Measurements from ENCODE around the gene ACAP3. TPM values are rescaled to one million over a fixed set of nuclear protein-coding genes. Genes with fewer than 3 reads are reported as not detected.

Gene ACAP3
- total and polyA plus RNA-seq, 5 experiments from 2014 or later, result 2.0 to 69.1 (median 6.7) TPM

- no peak for ATAC-seq
- no peak for DNase-seq
- H3K27me3 Mint-ChIP-seq, result peaks cover 0 to 1% (median 0%) of the 10 kb centered on the region in 5 donors
- no peak overlapping the region for H3K4me3 Mint-ChIP-seq
- no peak overlapping the region for H3K27ac Mint-ChIP-seq
- POLR2A ChIA-PET, result no interaction called here
- no peaks in the 10 kb centered on the region for H3K9me3 Mint-ChIP-seq
- H3K36me3 Mint-ChIP-seq, result no peaks in the 10 kb centered on the region
- peaks cover 2 to 7% (median 7%) of the 10 kb centered on the region in 4 donors for H3K4me1 Mint-ChIP-seq
Measured at GRCh38 chr1:1245178-1245816, 62.4 kb downstream of the ACAP3 start.

GRCh38 chr1:1244192-1244811, 63.4 kb downstream of the ACAP3 start:
- Mint-ChIP-seq H3K27ac (no peak overlapping the region), H3K36me3 (no peaks in the 10 kb centered on the region), H3K9me3 (no peaks in the 10 kb centered on the region), H3K4me3 (no peak overlapping the region), H3K4me1 (peaks cover 0 to 2% (median 0%) of the 10 kb centered on the region in 4 donors), H3K27me3 (peaks cover 0 to 1% (median 0%) of the 10 kb centered on the region in 5 donors)
- ATAC-seq, result no peak
- POLR2A ChIA-PET, result no interaction called here
- DNase-seq, result peak in 1 of 10 donors; percentile 30

- ATAC-seq (no peak), DNase-seq (no peak)
- H3K9me3 Mint-ChIP-seq, result no peaks in the 10 kb centered on the region
- H3K27me3 Mint-ChIP-seq, result peaks cover 0 to 1% (median 0%) of the 10 kb centered on the region in 5 donors
- peaks cover 0 to 2% (median 0%) of the 10 kb centered on the region in 4 donors for H3K4me1 Mint-ChIP-seq
- POLR2A ChIA-PET, result interaction anchor here (1.0 kb wide), 1 partner anchor 94 kb away, joined by 3 read pairs; no protein-coding TSS in a partner anchor
- peak overlapping the region in 1 of 10 donors; percentile 20 for H3K4me3 Mint-ChIP-seq
- no peak overlapping the region for H3K27ac Mint-ChIP-seq
- H3K36me3 Mint-ChIP-seq, result no peaks in the 10 kb centered on the region
Measured at GRCh38 chr1:1243807-1244191, 63.9 kb downstream of the ACAP3 start.

GRCh38 chr1:1243266-1243660, 64.5 kb downstream of the ACAP3 start:
- Mint-ChIP-seq H3K27me3 (peaks cover 0 to 1% (median 0%) of the 10 kb centered on the region in 5 donors), H3K4me1 (peaks cover 0 to 2% (median 0%) of the 10 kb centered on the region in 4 donors), H3K27ac (no peak overlapping the region), H3K36me3 (no peaks in the 10 kb centered on the region), H3K4me3 (no peak overlapping the region), H3K9me3 (no peaks in the 10 kb centered on the region)
- POLR2A ChIA-PET, result interaction anchor here (1.0 kb wide), 1 partner anchor 94 kb away, joined by 3 read pairs; no protein-coding TSS in a partner anchor
- ATAC-seq (no peak), DNase-seq (no peak)

GRCh38 chr1:1242461-1243265, 65.1 kb downstream of the ACAP3 start:
- DNase-seq (no peak), ATAC-seq (no peak)
- Mint-ChIP-seq H3K36me3 (no peaks in the 10 kb centered on the region), H3K4me1 (peaks cover 0 to 2% (median 0%) of the 10 kb centered on the region in 4 donors), H3K9me3 (no peaks in the 10 kb centered on the region), H3K4me3 (no peak overlapping the region), H3K27me3 (peaks cover 0 to 1% (median 0%) of the 10 kb centered on the region in 5 donors), H3K27ac (no peak overlapping the region)
- POLR2A ChIA-PET, result interaction anchor here (0.8 to 1.0 kb wide), 2 partner anchors 8 to 93 kb away, joined by 3 read pairs; no protein-coding TSS in a partner anchor

Small RNA genes within 50 kb of the gene (microRNA-seq; reads per million reads assigned to microRNA genes)
- gene MIR6726 (ENCODE audit: borderline microRNAs expressed), result not detected
- not detected for gene MIR6727 (ENCODE audit: borderline microRNAs expressed)
- 1.7 reads per million for gene MIR6808 (ENCODE audit: borderline microRNAs expressed)

Other genes starting within 250 kb of the ACAP3 start
- gene RNF223, start 233.6 kb downstream of the ACAP3 start, total RNA-seq, result not detected
- gene RNF223, start 233.6 kb downstream of the ACAP3 start, polyA plus RNA-seq, result not detected
- 10 to 100 TPM; 24.9 to 26.5 TPM for gene C1orf159, start 191.8 kb downstream of the ACAP3 start, total RNA-seq
- gene C1orf159, start 191.8 kb downstream of the ACAP3 start, polyA plus RNA-seq, result 10 to 100 TPM in 1 of 3 donors, 1 to 10 TPM in 2; 3.2 to 10.7 (median 6.2) TPM
- gene TTLL10, start 134.1 kb downstream of the ACAP3 start, total RNA-seq, result not detected
- gene TTLL10, start 134.1 kb downstream of the ACAP3 start, polyA plus RNA-seq, result not detected
- gene TNFRSF18, start 101.3 kb downstream of the ACAP3 start, total RNA-seq, result 1 to 10 TPM; 1.5 to 1.6 TPM
- gene TNFRSF18, start 101.3 kb downstream of the ACAP3 start, polyA plus RNA-seq, result 1 to 10 TPM in 1 of 3 donors, not detected in 2; 2.3 TPM
- under 1 TPM; 0.44 to 0.73 TPM for gene TNFRSF4, start 93.8 kb downstream of the ACAP3 start, total RNA-seq
- gene TNFRSF4, start 93.8 kb downstream of the ACAP3 start, polyA plus RNA-seq, result under 1 TPM; 0.30 to 0.62 (median 0.30) TPM
- 100 to 1,000 TPM; 110 to 115 TPM for gene SDF4, start 75.9 kb downstream of the ACAP3 start, total RNA-seq
- gene SDF4, start 75.9 kb downstream of the ACAP3 start, polyA plus RNA-seq, result 10 to 100 TPM; 73.8 to 86.3 (median 76.7) TPM
- 10 to 100 TPM; 21.4 to 23.6 TPM for gene B3GALT6, start 75.7 kb downstream of the ACAP3 start, total RNA-seq
- 10 to 100 TPM in 2 of 3 donors, 1 to 10 TPM in 1; 8.8 to 24.6 (median 14.6) TPM for gene B3GALT6, start 75.7 kb downstream of the ACAP3 start, polyA plus RNA-seq
- 1 to 10 TPM; 5.0 to 7.1 TPM for gene C1QTNF12, start 61.2 kb downstream of the ACAP3 start, total RNA-seq
- gene C1QTNF12, start 61.2 kb downstream of the ACAP3 start, polyA plus RNA-seq, result under 1 TPM in 1 of 3 donors, not detected in 2; 0.22 TPM
- 100 to 1,000 TPM; 104 to 105 TPM for gene UBE2J2, start 34.1 kb downstream of the ACAP3 start, total RNA-seq
- 10 to 100 TPM; 84.7 to 92.9 (median 85.8) TPM for gene UBE2J2, start 34.1 kb downstream of the ACAP3 start, polyA plus RNA-seq
- 10 to 100 TPM; 11.8 to 17.4 TPM for gene SCNN1D, start 27.5 kb downstream of the ACAP3 start, total RNA-seq
- gene SCNN1D, start 27.5 kb downstream of the ACAP3 start, polyA plus RNA-seq, result under 1 TPM in 2 of 3 donors, not detected in 1; 0.06 to 0.58 TPM
- gene PUSL1, start 667 bp upstream of the ACAP3 start, total RNA-seq, result 10 to 100 TPM; 19.6 to 23.4 TPM
- gene PUSL1, start 667 bp upstream of the ACAP3 start, polyA plus RNA-seq, result 10 to 100 TPM; 14.5 to 18.2 (median 17.7) TPM
- gene INTS11, start 16.7 kb upstream of the ACAP3 start, total RNA-seq, result 100 to 1,000 TPM; 171 to 174 TPM
- gene INTS11, start 16.7 kb upstream of the ACAP3 start, polyA plus RNA-seq, result 10 to 100 TPM; 51.7 to 65.1 (median 59.9) TPM
- 10 to 100 TPM; 25.5 to 25.9 TPM for gene CPTP, start 16.9 kb upstream of the ACAP3 start, total RNA-seq
- gene CPTP, start 16.9 kb upstream of the ACAP3 start, polyA plus RNA-seq, result 10 to 100 TPM in 2 of 3 donors, 1 to 10 TPM in 1; 9.3 to 19.9 (median 11.6) TPM
- gene TAS1R3, start 23.4 kb upstream of the ACAP3 start, total RNA-seq, result 1 to 10 TPM; 2.7 to 3.0 TPM
- gene TAS1R3, start 23.4 kb upstream of the ACAP3 start, polyA plus RNA-seq, result under 1 TPM in 1 of 3 donors, not detected in 2; 0.10 TPM
- 10 to 100 TPM; 41.9 to 53.3 TPM for gene DVL1, start 41.5 kb upstream of the ACAP3 start, total RNA-seq
- 1 to 10 TPM in 2 of 3 donors, under 1 TPM in 1; 0.99 to 2.0 (median 1.4) TPM for gene DVL1, start 41.5 kb upstream of the ACAP3 start, polyA plus RNA-seq
- gene MXRA8, start 50.6 kb upstream of the ACAP3 start, total RNA-seq, result 1 to 10 TPM; 7.4 to 7.7 TPM
- gene MXRA8, start 50.6 kb upstream of the ACAP3 start, polyA plus RNA-seq, result 10 to 100 TPM in 2 of 3 donors, 1 to 10 TPM in 1; 7.4 to 22.0 (median 19.7) TPM
- 10 to 100 TPM; 68.0 to 70.3 TPM for gene AURKAIP1, start 67.3 kb upstream of the ACAP3 start, total RNA-seq
- 100 to 1,000 TPM; 146 to 169 (median 168) TPM for gene AURKAIP1, start 67.3 kb upstream of the ACAP3 start, polyA plus RNA-seq
- 100 to 1,000 TPM; 399 to 406 TPM for gene CCNL2, start 91.4 kb upstream of the ACAP3 start, total RNA-seq
- 10 to 100 TPM; 13.4 to 28.1 (median 13.7) TPM for gene CCNL2, start 91.4 kb upstream of the ACAP3 start, polyA plus RNA-seq
- 100 to 1,000 TPM; 162 to 165 TPM for gene MRPL20, start 99.4 kb upstream of the ACAP3 start, total RNA-seq
- gene MRPL20, start 99.4 kb upstream of the ACAP3 start, polyA plus RNA-seq, result 100 to 1,000 TPM; 203 to 233 (median 224) TPM
- gene ANKRD65, start 113.3 kb upstream of the ACAP3 start, total RNA-seq, result not detected
- not detected for gene ANKRD65, start 113.3 kb upstream of the ACAP3 start, polyA plus RNA-seq
- gene VWA1, start 127.8 kb upstream of the ACAP3 start, total RNA-seq, result not detected
- gene VWA1, start 127.8 kb upstream of the ACAP3 start, polyA plus RNA-seq, result not detected
- gene ATAD3C, start 141.8 kb upstream of the ACAP3 start, total RNA-seq, result under 1 TPM; 0.49 to 0.70 TPM
- gene ATAD3C, start 141.8 kb upstream of the ACAP3 start, polyA plus RNA-seq, result 1 to 10 TPM in 2 of 3 donors, under 1 TPM in 1; 0.04 to 3.1 (median 2.1) TPM
- gene ATAD3B, start 163.8 kb upstream of the ACAP3 start, total RNA-seq, result 10 to 100 TPM; 47.3 to 50.9 TPM
- 1 to 10 TPM; 2.4 to 5.6 (median 2.6) TPM for gene ATAD3B, start 163.8 kb upstream of the ACAP3 start, polyA plus RNA-seq
- gene ATAD3A, start 204.2 kb upstream of the ACAP3 start, total RNA-seq, result 10 to 100 TPM; 24.7 to 27.5 TPM
- gene ATAD3A, start 204.2 kb upstream of the ACAP3 start, polyA plus RNA-seq, result 10 to 100 TPM in 1 of 3 donors, 1 to 10 TPM in 2; 7.7 to 15.3 (median 8.5) TPM
- gene TMEM240, start 232.7 kb upstream of the ACAP3 start, total RNA-seq, result 1 to 10 TPM; 3.4 TPM
- not detected for gene TMEM240, start 232.7 kb upstream of the ACAP3 start, polyA plus RNA-seq